Stimulated activated CD4-positive, alpha-beta T cell treated with anti-CD3 and anti-CD28 coated beads, TNF-alpha, amount 100 ng/mL, for 48 hours (primary cell): Measurements from ENCODE around the gene ARV1.

ENCODE experiments used
- DNase-seq, 3 donors: peaks; one replicate each; pipeline ENCODE4 v3.0.0-alpha.2; 2020; ENCODE audit warnings: low read depth in 3 of 3

ARV1 gene

GRCh38 chr1:230978491-230979388, at the start of gene ARV1, which contains the start of gene TTC13:
Gene ARV1, plus strand, starts transcription at chr1:230979094. Its CDS starts 12 bp downstream, at chr1:230979106.
Gene TTC13, minus strand, starts transcription at chr1:230978861. Its CDS starts 31 bp downstream, at chr1:230978830.
- DNase-seq, result peak; percentile 94 to 97 (median 95)

GRCh38 chr1:230930986-230931385, 47.9 kb upstream of the ARV1 start:
- DNase-seq, result no peak

- no peak for DNase-seq
These were observed 43.0 kb upstream of the ARV1 start for GRCh38 chr1:230935852-230936251.

GRCh38 chr1:230936475-230936874, 42.4 kb upstream of the ARV1 start:
- no peak for DNase-seq

GRCh38 chr1:230937371-230937770, 41.5 kb upstream of the ARV1 start:
- DNase-seq, result no peak

- DNase-seq, result no peak
These were observed 39.9 kb upstream of the ARV1 start for GRCh38 chr1:230938924-230939368.

GRCh38 chr1:230939806-230940489, 38.9 kb upstream of the ARV1 start:
- DNase-seq, result no peak

- DNase-seq, result no peak
These were observed 38.0 kb upstream of the ARV1 start for GRCh38 chr1:230940848-230941247.

- no peak for DNase-seq
These were observed 35.8 kb upstream of the ARV1 start for GRCh38 chr1:230943048-230943593.

- no peak for DNase-seq
These were observed 30.6 kb upstream of the ARV1 start for GRCh38 chr1:230948301-230948700.

- DNase-seq, result no peak
These were observed 30.0 kb upstream of the ARV1 start for GRCh38 chr1:230948903-230949302.

- no peak for DNase-seq
These were observed 28.5 kb upstream of the ARV1 start for GRCh38 chr1:230950404-230950803.

- no peak for DNase-seq
These were observed 21.3 kb upstream of the ARV1 start for GRCh38 chr1:230957580-230957989.

- no peak for DNase-seq
These were observed 20.5 kb upstream of the ARV1 start for GRCh38 chr1:230958370-230958769.

- no peak for DNase-seq
These were observed 14.0 kb upstream of the ARV1 start for GRCh38 chr1:230964896-230965295.

- no peak for DNase-seq
These were observed 13.4 kb upstream of the ARV1 start for GRCh38 chr1:230965535-230965934.

GRCh38 chr1:230966358-230966873, 12.5 kb upstream of the ARV1 start:
- DNase-seq, result no peak

GRCh38 chr1:230970432-230970831, 8.5 kb upstream of the ARV1 start:
- no peak for DNase-seq

- no peak for DNase-seq
These were observed 7.1 kb upstream of the ARV1 start for GRCh38 chr1:230971771-230972170.

- DNase-seq, result peak in 2 of 3 donors; percentile 16 to 44
These were observed 6.0 kb upstream of the ARV1 start for GRCh38 chr1:230972855-230973271.

GRCh38 chr1:230975636-230976035, 3.3 kb upstream of the ARV1 start:
- DNase-seq, result no peak

GRCh38 chr1:230976360-230976759, 2.5 kb upstream of the ARV1 start:
- DNase-seq, result no peak
